ENCODE results near the gene ZNF804B. TPM values are rescaled to one million over a fixed set of nuclear protein-coding genes. Genes with fewer than 3 reads are reported as not detected.

The ZNF804B gene
- total RNA-seq, 1 experiment from 2014 or later = not detected

- Histone ChIP-seq H2BK5ac (ENCODE audit: insufficient read length, low read length) (no peak overlapping the region), H3K14ac (ENCODE audit: insufficient read depth, low read length) (no peak overlapping the region), H3K4me1 (ENCODE audit: insufficient read depth, low read length) (no peaks in the 10 kb centered on the region), H3K79me1 (ENCODE audit: insufficient read depth, low read depth, low read length, poor library complexity, severe bottlenecking) (no peaks in the 10 kb centered on the region), H3T11ph (ENCODE audit: low read length) (no peak overlapping the region), H2BK120ac (ENCODE audit: low read depth, low read length, poor library complexity, severe bottlenecking) (no peak overlapping the region), H4K8ac (replicated peaks; ENCODE audit: insufficient read length, low read depth, low read length) (no peak overlapping the region), H3K9me3 (ENCODE audit: control insufficient read depth, low read depth, low read length) (no peaks in the 10 kb centered on the region), H2AK5ac (ENCODE audit: insufficient read length, low read length) (no peak overlapping the region), H4K20me1 (ENCODE audit: control insufficient read depth, insufficient read depth, insufficient read length) (no peaks in the 10 kb centered on the region), H3K23ac (ENCODE audit: insufficient read length, low read depth, low read length) (no peak overlapping the region), H2AFZ (ENCODE audit: low read length) (no peak overlapping the region), H3K9ac (ENCODE audit: extremely low read depth, insufficient read length, low read length) (no peak overlapping the region), H3K27me3 (ENCODE audit: insufficient read depth, low read length) (no peaks in the 10 kb centered on the region), H3K23me2 (ENCODE audit: insufficient read length, low read depth, low read length, poor library complexity, severe bottlenecking) (no peaks in the 10 kb centered on the region), H2BK20ac (ENCODE audit: low read depth, low read length, poor library complexity, severe bottlenecking) (no peak overlapping the region), H3K79me2 (ENCODE audit: insufficient read depth, low read length) (no peaks in the 10 kb centered on the region), H2BK12ac (ENCODE audit: insufficient read length, low read depth, low read length) (no peak overlapping the region), H3K4me2 (ENCODE audit: insufficient read depth, insufficient read length, low read length) (no peak overlapping the region), H4K5ac (ENCODE audit: insufficient read length, low read depth, low read length) (no peak overlapping the region), H3K18ac (ENCODE audit: insufficient read length, low read depth, low read length) (no peak overlapping the region), H2BK15ac (ENCODE audit: low read depth, low read length) (no peak overlapping the region), H4K91ac (ENCODE audit: insufficient read length, low read depth, low read length) (no peak overlapping the region), H3K4ac (ENCODE audit: low read depth, low read length) (no peak overlapping the region), H3K56ac (ENCODE audit: insufficient read length, low read depth, low read length) (no peak overlapping the region), H3K27ac (ENCODE audit: insufficient read length, low read depth, low read length) (no peak overlapping the region)
- Mint-ChIP-seq H3K27ac (no peak overlapping the region), H3K9me3 (no peaks in the 10 kb centered on the region), H3K27me3 (ENCODE audit: low read depth) (no peaks in the 10 kb centered on the region), H3K4me3 (no peak overlapping the region), H3K36me3 (ENCODE audit: insufficient read depth in 1 of 3, low read depth in 3 of 3) (no peaks in the 10 kb centered on the region), H3K4me1 (no peaks in the 10 kb centered on the region)
- no peak for TF ChIP-seq CTCF (conservative IDR thresholded peaks at IDR 0.05)
- DNase-seq = no peak
Observed at GRCh38 chr7:88915615-88916014, 156.1 kb downstream of the ZNF804B start.

All from H9 (cell line).